ENCODE measurements around the gene PEX7.
"Not testable (repeated sequence)": the region's sequence is repeated elsewhere in the genome, so short reads cannot be mapped to it uniquely, and the experiment has no call there.

The PEX7 gene

DNA sequence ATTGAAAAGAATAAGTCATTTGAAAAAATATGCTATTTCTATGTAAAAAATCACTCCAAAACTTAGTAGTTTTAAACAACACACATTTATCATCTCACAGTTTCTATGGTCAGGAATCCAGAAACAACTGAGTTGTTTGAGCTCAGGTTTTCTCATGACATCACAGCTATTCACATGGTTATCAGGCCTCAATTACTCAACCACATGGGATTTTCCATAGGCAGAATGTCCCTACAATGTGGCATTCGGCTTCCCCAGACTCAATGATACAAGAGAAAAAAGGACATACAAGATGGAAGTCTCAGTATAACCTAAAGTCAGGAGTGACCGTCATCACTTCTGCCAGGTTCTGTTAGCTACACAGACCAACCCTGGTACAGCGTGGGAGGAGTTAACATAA lies 96.3 kb downstream of the PEX7 start:
- no peak for DNase-seq

DNA sequence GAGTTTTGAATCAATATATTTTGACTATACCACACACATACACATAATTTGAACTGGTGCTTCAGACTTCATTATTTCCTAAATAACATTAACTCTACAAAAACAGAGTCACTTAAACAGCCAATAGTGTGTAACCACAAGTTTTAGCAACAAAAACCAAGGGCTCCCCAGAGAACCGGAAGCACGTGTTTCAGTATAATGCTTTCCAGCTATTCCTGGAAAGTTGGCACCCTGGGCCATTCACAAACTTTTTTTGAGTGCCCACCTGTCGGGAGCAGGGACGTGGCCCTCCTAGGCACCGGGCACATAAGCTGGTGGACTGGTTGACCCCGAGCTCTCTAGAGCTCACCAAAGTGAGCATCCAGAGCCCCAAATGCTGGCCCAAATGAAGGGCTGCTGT lies 97.8 kb downstream of the PEX7 start:
- no peak for DNase-seq

DNA sequence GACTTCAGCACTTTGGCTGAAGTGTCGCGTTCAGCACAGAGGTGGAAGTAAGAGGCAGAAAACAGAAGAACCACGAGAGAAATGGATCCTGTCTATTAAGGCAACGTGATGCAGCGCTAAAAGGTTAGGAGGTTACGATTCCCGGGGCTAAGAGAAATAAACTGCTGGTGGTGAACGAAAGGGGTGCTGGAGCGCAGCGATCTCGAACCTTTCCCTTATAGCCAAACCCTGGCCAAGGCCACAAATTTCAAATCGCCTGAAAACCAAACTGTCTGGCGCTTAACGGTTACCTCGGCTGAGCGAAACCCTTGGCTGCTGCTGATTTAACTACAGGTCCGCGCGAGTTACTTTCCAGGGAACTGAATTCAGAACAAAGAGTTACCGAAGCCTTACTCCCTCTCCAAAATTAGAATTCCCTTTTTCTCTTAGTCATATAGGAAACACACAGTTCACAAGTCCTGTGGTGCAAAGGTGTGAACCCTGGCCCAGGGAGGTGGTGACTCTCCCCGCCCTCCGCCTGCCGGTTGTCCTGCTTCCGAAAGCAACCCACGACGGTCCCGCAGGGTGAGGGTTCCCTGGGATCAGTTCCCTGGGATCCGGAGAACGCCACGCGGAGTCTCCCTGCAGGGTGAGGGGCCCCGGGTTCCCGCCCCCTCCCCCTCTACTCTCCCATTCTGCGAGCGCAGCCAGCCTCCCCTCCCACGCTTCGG lies 98.4 kb downstream of the PEX7 start:
- no peak for DNase-seq

DNA sequence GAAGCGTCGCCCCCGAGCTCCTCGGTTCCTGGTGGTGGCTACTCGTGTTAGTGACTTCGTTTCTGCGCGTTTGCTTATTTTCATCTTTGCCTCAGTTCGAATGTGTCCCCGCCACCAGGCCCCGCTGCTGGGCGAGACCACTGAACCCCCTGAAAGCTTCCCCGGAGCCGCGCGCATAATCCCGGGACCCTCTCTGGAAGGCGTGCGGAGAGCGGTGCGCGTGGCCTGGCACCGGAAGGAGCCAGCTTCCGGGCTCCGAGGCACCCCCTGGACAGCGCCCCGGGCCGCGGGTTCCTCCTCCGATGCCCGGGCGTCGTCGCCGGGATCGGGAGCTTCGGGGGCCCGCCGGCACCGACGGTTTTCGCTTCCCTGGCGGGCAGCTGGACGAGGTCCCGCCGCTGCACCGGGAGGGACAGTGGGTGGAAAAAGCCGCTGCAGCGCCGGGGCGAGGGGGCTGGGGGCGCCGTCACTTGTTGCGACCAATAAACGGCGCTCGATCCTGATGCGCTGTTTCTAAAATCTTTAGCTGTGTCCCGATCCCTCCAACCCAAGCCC lies 99.1 kb downstream of the PEX7 start:
- DNase-seq = no peak

DNA sequence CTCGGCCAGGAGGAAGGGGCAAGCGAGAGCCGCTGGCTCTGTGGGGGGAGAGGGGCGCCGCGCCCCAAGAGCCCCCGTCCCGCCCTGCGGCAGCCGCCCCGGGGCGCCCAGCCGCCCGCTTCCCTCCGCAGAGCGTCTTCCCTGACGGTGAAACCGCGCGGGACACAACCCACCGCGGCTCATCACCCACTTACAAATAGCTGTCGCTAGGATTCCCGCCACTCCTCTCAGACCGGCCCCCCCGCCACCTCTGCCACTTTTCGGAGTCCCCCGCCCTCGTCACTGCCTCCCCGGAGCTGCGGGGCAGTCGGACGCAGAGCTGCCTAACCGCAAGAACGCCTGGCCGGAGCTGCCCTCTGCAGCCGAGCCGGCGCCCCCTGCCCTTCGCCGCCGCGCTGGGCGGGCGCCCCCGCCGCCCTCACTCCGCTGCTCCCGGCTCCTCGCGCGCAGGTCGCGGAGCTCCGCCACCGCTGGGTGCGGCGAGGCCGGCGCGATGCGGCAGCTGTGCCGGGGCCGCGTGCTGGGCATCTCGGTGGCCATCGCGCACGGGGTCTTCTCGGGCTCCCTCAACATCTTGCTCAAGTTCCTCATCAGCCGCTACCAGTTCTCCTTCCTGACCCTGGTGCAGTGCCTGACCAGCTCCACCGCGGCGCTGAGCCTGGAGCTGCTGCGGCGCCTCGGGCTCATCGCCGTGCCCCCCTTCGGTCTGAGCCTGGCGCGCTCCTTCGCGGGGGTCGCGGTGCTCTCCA lies 99.7 kb downstream of the PEX7 start, which contains the start of gene SLC35D3:
TSS of gene SLC35D3 (plus strand) at position 366 of the 749 bp plus-strand sequence. CDS start at position 494, 128 bp downstream.
- no peak for DNase-seq

DNA sequence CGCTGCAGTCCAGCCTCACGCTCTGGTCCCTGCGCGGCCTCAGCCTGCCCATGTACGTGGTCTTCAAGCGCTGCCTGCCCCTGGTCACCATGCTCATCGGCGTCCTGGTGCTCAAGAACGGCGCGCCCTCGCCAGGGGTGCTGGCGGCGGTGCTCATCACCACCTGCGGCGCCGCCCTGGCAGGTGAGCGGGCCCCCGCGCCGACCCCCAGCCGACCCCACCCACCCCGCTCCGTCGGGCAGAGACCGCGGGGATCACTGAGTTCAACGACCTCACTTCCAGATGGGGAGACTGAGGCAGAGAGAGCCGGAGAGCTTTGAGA lies 100.3 kb downstream of the PEX7 start:
- DNase-seq = no peak

DNA sequence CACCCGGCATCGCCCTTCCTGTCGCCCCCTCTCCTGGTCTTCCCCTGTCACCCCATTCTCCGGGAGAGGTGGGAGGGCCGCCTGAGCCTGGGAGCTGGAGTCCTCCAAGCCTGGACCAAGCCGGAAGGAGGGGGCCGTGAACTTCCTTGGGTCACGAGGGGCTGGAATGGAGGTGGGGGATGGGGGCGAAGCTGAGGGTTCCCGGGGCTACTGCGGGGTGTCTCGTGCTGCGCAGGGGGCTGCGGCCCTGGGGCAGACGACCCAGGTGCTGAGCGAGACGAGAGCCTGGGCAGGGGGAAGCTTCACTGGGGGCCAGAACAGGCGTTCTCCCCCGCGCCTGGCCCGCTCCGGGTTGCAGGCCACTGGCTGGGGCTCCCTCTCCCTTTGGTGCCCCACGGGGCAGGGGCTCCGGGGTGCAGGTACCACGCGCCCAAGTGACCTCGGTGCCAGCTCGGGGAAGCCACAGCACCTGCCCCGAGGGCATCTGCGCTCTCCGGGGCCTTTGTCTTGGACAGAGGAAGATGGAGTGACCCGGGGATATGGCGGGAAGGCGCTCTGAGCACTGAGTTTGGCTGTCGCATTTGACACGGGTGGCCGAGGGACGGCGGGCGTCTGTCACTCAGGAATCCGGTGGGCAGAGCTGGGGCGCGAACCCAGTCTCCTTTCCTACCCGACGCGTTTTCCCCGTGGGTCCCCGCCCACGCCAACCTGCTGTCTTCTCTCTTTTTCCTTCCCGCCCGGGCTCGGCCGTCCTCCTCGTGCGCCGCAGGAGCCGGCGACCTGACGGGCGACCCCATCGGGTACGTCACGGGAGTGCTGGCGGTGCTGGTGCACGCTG lies 100.9 kb downstream of the PEX7 start:
- DNase-seq = no peak

DNA sequence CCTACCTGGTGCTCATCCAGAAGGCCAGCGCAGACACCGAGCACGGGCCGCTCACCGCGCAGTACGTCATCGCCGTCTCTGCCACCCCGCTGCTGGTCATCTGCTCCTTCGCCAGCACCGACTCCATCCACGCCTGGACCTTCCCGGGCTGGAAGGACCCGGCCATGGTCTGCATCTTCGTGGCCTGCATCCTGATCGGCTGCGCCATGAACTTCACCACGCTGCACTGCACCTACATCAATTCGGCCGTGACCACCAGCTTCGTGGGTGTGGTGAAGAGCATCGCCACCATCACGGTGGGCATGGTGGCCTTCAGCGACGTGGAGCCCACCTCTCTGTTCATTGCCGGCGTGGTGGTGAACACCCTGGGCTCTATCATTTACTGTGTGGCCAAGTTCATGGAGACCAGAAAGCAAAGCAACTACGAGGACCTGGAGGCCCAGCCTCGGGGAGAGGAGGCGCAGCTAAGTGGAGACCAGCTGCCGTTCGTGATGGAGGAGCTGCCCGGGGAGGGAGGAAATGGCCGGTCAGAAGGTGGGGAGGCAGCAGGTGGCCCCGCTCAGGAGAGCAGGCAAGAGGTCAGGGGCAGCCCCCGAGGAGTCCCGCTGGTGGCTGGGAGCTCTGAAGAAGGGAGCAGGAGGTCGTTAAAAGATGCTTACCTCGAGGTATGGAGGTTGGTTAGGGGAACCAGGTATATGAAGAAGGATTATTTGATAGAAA lies 101.7 kb downstream of the PEX7 start:
- no peak for DNase-seq

DNA sequence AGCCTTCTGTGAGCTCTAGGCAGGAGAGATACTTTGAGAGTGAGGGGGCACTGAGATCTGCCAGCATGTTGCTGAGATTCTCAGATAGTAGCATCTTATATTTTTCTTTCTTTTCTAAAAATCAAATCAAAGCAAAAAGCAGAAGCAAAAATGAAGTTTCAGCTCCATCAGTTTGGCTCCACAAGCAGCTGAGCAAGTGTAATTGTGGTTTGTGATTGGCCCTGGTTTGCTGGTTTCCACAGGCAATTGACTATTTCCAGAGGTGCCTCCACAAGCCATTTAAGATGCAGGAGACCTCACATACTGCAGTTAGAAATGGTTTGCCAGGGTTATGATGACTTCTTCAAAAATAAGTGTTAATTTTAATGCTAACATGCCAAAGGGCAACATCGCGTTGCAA lies 104.0 kb downstream of the PEX7 start:
- DNase-seq = no peak

DNA sequence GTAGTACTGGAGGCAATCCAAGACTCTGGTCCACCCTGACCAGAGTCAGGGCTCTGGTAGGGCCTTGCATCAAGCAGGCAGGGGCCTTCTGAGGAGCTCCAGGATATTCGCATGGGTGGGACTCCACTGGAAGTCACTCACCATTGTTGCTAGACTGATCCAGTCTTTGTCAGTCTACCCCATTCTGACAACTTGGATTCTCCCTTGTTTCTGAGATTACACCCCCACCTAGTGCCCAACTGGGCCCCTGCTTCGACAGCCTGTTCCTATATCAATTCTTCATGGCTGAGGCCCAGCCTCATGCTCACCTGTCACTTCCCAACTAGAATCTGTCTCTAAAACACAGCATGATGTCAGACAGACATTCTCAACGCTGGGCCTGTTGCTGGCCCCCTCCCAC lies 104.9 kb downstream of the PEX7 start:
- DNase-seq = no peak

DNA sequence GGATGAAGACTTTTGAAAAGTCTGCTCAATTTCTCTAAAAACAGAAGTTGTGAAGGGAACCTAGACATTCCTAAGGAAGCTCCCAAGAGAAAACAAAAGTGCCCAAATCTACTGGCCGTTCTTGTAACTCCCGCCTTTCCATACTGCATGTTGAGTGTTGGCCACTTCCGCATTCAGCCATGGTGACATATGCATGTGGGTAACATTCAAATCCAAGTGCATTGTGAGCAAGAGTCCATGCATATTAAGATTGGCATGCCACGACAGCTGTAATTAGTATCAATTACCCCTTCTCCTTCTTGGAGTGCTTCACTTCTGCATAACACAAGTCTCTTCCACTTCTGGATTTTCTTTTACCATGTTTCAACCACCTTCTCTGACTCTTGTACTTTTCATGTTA lies 108.1 kb downstream of the PEX7 start:
- DNase-seq = no peak

DNA sequence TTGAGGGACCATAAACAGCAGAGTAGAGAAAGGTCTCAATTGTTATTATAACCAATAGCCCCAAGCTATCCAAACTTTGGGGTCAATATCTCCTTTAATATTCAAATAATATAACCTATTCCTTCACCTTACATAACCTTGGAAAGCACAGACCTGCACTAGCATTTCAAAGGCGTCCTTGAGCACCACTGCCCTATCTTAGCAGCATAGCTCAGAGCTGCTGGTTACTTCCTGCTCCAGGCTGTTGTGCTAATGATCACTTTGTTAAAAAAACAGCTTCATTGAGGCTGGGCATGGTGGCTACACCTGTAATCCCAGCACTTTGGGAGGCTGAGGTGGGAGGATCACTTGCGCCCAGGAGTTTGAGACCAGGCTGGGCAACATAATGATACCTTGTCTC lies 110.2 kb downstream of the PEX7 start:
- no peak for DNase-seq

DNA sequence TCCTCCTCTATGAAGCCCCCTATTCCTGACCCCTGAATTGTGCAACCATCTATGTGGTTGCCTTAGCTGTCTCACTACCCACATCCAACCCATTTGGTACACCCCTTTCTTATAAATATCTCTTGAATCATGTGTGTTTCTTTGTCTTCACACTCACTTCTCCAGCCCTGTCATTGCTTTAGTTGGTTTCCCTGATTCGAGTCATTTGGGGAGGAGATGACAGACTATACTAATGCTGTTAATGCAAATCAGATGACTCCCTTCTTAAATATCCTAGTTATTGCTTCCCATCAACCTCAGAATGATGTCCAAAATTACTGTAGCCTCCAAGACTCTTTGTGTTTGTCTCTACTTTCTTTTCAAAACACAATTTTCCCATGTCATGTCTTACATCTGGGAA lies 122.7 kb downstream of the PEX7 start:
- no peak for DNase-seq

DNA sequence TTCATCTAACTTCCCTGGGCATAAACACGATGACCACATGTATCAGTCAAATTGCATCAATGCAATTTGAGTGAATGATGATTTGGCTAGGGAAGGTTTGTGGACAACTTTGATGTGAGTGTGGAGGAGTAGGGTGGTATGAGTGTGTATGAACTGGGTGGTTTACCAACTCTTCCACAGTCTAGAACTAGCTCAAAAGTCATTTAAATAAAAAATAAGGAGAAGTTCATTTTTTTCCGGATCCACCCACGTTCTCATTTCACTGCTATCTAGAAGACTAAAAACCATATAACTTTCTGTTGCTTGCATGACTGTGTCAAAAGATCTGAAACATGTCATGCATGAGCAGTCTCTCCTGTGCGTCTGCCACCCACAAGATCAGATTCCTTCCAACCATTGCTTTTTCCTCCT lies 123.3 kb downstream of the PEX7 start:
- no peak for DNase-seq

DNA sequence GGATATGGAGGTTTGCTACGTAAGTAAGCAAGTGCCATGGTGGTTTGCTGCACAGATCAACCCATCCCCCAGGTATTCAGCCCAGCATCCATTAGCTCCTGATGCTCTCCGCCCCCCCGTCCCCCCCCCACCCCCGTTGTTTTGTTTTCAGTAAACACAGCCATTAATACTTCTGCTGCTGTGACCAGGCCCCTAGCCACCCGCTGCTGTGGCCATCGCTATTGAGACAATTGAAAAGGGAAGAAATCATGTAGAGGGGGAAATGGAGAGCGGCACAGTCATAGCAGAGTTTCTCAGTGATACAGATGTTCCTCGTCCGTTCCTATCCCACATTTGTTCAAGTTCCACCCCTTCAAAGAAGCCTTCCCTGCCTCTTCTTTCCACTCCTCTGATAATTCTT lies 124.6 kb downstream of the PEX7 start:
- DNase-seq = no peak

DNA sequence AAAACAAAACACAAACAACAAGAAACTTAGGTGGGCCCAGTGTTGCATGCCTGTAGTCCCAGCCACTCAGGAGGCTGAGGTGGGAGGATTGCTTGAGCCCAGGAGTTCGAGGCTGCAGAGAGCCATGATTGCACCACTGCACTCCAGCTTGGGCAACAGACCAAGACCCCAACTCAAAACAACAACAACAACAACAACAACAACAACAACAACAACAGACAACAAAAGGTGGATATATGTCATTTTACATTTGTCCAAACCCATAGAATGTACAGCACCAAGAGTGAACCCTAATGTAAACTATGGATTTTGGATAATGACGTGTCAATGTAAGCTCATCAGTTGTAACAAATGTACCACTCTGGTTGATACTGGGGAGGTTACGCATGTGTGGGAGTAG lies 127.6 kb downstream of the PEX7 start:
- not testable (repeated sequence) for DNase-seq

DNA sequence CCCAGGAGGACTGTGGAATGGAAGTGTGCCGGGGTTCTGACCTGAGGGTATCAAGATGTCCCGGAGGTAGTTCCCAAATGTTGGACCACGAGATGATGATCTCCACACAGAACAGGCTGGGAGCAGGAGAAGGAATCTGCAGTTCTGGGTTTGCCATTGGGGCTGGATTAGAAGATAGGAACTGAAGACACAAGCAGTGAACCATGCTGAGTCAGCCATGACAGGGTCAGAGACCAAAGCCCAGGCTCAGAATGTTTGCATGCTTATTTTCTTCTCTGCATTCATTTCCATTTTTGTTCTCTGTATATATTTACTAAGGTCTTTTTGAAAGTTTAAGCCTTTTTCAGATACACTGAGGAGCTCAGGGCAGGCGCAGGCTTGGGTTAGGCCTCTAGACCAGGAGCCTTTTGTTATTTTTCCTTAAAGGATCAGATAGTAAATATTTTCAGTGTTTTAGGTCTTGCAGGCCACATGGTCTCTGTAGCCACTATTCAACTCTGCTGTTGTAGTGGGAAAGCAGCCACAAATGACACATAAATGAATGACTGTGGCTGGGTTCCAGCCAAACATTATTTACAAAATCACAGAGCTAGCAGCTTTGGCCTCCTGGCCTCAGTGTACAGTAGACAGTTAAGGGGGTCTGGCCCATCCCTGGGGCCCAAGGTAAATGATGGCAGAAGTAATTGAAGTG lies 128.2 kb downstream of the PEX7 start:
- no peak for DNase-seq

DNA sequence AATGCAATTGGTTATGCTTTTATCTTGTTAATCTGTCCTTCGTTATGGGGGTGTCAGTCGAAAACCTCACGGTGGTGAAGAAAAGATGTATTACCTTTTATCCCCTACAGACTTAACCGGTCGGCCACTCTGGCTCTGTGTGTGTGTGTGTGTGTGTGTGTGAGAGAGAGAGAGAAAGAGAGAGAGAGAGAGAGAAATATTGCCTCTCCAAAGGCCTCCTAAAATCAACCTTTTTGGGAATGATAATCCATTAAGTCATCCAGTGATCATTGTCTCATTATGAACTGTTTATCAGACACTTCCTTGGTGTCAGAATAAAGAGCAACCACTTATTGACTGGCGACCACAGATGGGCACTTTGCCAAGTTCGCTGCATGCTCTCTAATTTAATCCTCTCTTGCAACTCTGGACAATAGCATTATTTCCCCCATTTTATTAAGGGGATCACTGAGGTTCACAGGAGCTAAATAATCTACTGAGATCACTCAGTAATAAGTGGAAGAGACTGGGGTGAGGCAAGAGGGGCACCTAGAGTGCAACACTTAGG lies 130.4 kb downstream of the PEX7 start:
- no peak for DNase-seq

DNA sequence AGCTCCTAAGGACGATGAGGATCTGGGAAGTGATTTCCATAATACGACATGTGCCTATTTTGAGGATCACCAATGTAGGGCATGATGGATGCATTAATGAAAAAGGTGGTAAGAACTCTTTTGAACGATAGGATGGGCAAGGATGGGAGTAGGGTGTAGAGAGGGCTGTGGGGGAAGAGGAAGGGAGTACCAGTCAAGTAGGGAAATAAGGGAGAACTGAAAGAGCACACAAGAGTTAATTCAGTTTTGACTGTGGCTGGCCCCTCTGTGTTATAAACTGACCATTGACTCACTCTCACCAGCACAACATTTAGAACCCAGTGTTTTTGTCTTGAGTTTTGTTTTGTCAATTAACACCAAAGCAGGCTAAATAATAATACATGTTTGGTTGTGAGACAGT lies 132.7 kb downstream of the PEX7 start:
- no peak for DNase-seq

DNA sequence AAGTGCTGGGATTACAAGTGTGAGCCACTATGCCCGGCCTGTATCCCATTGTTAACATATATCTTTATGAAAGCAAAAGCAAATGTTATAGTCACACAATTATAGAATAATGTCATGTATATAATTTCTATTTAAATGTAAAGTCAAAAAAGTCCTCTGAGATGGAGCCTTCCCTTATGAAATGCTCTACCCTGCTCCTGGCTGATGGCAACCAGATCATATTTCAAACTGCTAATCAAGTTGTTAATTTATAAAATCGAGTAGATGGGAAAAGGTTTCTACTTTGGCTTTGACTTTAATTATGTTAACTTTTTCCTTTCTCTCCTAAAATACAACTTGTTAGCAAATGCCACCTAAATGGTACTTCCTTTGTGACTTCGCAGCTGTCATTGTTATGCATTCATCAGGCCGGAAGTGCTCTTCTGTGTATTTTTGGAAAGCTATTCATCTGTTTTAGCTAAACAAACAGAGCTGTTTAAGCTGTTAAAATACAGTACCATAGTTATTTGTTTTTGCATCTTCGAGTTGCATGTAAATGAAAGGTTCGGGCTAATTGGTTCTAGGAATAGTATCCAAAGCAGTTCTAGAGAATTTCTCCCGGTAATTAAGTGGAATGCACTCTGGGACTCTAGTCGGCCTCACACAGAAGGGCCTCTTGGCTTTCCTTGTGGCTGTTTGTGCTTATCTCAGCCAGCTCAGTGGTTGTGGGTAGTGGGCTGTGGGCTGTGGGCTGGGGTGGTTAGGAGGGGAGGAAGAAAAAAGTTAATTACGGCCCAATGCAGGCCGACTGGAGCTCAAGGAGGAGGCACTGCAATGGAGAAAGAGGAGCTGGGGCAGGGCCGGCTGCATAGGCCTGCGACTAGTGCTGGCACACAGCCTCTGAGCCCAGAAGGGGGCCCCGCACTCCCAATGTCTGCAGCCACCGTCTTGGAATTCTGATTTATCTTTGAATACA lies 134.5 kb downstream of the PEX7 start:
- DNase-seq = no peak

DNA sequence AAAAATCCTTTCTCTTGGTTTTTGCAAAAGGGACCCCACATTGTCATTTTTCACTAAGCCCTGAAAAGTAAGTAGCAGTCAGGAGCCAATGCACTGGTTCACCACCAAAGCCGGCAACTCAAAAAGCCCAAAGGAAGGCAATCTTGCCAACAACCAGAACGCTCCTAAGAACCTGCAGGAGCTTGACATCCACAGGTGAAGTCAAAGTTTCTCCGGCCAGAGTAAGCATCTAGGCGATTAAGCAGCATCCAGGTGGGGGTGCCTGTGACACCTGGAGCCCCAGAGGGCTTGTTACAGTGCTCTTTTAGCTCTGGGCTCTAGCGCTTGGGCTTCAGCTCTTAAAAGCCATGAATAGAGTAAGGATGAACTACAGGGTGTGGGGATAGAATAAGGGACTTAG lies 135.8 kb downstream of the PEX7 start:
- no peak for DNase-seq

All from NCI-H187 (cell line).